Measurements from ENCODE around the gene RIPOR1. TPM values are rescaled to one million over a fixed set of nuclear protein-coding genes. Genes with fewer than 3 reads are reported as not detected.
"Not testable (repeated sequence)": the region's sequence is repeated elsewhere in the genome, so short reads cannot be mapped to it uniquely, and the experiment has no call there.

Gene RIPOR1
- polyA plus RNA-seq, 1 donor: 64.8 TPM

DNA sequence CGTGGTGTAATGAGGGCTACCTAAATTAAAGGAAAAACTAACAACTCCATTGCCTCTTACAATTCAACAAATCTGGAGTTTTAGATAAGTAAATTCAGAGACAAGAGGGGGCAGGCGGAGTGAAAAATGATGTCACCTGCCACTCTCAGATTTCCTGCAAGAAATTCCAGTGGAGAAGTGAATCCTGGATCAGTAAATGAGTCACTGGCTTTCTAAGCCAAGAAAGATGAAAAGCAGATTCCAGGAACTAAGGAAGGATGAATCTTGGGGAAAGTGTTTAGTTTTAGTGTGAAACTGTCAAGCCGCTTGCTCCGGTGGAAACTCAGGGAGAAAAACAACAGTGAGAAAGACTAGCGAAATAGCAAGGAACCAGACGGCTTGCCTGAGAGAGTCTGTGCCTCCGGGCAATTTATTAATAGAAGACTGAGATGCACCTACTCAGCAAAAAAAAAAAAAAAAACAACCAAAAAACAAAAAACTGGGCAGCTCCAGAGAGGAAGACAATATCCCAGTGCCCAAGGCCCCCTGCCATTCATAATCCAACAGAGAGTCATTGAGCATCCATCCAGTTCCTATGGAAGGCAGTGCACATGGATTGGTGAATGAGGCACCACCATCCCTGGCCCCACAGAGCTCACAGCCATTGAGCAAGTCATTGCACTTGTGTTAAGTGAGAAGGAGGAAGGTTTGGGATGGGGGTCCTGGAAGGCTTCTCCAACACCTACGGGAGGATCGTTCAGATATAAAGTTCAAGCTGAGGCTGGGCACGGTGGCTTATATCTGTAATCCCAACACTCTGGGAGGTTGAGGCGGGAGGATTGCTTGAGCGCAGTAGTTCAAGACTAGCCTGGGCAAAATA lies 12.1 kb upstream of the RIPOR1 start:
- DNase-seq: no peak

DNA sequence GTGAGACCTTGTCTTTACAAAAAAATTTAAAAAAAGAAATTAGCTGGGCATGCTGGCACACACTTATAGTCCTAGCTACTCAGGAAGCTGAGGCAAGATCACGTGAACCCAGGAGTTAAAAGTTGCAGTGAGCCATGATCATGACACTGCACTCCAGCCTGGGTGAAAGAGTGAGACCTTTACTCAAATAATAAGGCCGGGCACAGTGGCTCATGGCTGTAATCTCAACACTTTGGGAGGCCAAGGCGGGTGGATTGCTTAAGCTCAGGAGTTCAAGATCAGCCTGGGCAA lies 11.5 kb upstream of the RIPOR1 start:
- DNase-seq: no peak

DNA sequence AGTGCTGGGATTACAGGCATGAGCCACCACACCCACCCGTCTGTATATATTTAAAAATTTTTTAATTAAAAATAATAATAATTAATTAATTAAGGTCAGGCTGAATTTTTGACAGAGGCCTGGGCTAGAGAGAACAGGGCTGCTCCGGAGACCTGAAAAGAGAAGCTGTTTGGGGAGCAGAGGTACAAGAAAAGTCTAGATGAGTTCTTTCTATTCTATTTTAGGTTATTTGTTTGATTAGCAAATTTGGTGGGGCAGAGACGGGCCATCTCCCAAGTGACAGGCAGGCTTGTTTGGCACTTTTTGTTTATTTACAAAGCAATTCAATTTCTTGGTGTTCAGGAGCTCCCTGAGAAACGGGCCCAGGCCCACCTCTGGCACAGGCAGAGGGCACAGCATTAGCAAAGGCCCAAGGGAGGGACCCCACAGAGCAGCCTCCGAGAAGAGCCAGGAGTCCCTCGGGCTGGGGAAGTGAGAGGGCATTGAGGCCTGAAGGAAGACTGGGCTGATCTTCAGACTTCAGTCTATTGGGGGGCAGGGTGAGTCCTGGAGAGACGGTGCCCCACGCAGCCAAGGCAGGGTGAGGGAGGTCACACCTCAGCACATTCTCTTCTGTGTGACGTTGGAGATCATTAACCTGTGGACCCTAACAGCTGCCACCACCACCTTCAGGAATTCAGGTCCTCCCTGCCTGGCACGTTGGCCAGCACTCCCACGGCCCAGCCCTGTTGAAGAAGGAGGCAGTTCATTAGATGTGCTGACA lies 10.8 kb upstream of the RIPOR1 start:
- no peak for DNase-seq

DNA sequence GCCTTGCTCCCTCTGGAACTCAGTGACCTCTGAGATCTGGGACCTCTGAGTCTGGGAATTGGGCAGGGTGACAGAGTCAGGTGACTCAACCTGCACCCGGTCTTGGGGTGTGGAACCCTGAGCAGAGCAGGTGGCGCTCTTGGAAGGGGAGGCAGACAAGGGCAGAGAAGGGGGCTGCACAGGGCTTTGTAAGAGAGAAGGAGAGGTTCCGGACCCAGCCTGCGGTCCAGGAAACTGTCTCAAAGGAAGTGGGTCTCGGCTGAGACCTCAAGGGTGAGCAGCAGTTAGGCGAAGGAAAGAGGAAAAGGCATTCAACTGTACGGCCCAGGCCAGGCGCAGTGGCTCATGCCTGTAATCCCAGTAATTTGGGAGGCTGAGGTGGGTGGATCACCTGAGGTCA lies 10.0 kb upstream of the RIPOR1 start:
- no peak for DNase-seq

DNA sequence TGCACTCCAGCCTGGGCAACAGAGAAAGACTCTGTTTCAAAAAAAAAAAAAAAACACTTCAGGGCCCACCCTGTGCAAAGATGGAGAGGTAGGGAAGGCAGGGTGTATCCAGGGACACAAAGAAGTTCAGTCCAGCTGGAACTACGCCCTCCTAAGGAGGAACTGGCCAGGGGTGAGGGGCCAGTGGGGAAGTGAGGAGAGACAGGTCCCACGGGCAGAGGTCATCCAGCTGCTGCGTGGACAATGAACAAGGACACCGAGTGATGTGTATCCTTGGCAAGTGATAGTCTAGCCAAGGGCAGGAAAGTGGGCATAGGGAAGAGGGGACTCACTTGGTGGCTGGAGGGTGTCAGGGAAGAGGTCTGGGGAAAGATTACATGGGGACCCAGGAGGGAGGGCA lies 9.4 kb upstream of the RIPOR1 start:
- no peak for DNase-seq

DNA sequence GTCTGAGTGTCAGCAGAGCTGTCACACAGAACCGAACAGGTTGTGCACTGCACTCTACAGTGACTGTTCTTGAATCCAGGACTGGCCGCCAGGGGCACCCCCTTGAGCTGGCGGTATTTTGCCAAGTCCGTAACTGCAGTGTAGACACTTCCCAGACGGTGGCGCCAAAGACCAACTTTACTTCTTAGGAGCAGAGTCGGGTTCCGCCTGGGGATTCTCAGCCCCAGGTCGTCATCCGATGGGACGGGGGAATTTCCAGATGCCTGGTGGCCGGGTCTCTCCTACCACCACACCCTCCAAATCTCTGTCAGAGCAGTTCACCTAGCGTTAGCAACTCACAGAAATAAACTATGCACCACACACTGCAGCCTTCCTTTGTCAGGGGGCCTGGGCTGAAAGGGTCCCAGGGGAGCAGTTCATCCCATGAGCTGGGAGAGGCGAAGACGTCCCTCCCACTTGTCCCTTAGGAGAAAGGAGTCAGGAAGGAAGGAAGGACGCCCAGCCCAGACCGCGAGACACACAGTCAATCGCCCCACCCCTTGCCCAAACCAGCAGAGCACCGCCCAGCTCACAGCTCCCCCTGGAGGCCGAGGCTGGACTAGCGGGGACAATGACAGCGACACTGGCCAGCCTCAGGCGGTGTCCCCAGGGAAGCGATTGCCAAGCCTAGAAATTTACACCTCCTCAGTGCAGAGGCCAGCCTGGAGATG lies 7.4 kb upstream of the RIPOR1 start:
- DNase-seq: peak; percentile 93

DNA sequence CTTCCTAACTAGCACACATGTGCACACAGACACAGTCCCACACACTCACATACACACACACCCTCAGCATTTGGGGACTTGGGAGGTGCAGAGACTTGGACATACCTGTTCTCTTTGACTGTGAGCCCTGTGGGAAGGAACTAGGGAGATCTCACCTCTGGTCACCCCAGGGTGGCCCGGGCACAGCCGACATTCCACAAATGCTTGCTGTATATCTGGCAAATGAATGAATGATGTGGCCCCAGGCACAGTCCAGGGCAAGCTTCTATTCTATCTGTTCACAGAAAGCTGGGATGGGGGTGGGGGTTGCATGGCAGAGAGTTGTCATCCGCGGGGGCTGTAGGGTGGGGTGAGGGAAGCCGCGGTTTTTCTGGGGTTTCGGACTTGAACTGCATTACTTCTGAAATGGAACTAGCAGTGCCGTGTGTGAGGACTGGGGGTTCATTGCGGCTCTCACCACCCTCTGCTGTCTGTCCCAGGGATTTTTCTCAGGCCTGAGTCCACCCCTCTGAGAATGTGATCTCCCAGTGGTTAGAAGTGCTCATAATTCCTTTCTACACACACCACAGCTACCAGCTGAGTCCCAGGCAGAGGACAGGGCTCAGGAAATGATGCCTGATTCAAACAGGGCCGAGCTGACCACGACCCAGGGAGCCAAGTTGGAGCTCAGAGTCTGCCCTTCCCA lies 3.3 kb upstream of the RIPOR1 start:
- no peak for DNase-seq

DNA sequence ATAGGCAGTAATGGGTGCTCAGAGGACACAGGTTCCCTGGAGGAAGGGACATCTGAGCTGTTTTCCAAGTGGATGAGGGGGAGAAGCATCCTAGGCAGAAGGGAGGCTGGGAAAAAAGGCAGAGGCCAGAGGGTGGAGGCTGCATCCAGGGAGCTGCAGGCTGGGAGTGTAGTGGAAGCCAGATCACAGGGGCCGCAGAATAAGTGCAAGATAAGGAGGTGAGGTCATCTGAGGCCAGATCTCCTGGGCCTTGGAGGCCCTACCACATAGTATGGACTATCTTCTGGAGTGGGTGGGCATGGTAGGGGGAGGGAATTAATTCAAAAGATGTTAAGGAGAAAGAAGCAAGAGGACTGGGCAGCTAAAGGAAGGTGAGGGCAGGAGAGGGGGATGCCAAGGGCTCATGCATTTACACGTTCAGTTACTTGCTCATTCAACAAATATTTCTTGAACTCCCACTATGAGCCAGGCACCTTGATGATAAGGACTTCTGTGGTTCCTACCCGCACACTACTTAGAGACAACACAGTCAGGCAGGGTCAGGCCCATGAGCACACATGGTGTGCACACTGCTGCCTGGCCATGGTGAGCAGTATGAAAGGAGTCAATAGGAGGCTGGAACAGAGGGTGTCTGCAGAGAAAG lies 2.4 kb upstream of the RIPOR1 start:
- no peak for DNase-seq

DNA sequence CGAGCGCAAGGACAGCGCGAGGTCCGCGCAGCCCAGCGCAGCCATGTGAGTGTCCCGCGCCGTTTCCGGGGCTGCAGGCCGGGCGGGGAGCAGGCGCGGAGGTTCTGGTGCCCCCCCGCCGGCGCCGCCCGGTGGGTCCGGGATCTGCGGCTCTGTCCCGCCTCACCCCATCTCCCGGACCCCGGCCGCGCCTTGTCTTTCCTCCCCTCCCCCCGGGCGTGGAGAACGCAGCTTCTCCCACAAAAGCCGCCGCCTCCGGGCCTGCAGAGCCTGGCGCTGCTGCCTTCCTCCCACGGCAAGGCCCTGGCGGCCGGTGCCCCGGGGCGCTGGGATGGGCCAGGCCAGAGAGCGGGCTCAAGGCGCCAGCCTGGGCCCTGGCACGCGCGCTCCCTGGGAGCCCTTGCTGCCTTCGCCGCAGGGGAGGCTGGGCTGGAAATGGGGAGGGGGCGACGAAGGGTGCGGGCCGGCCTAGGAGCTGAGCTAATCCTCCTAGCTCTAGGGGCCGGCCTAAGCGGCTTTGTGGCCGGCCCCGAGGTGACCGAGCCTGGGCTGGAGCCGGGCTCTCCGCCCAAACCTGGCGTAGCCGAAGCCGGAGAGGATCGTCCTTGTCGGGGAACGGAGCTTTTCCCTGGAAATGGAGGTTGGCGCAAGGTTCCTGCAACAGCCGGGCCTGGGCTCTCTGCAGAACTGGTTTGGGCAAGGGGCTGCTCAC lies 397 bp downstream of the RIPOR1 start:
- DNase-seq: no peak

DNA sequence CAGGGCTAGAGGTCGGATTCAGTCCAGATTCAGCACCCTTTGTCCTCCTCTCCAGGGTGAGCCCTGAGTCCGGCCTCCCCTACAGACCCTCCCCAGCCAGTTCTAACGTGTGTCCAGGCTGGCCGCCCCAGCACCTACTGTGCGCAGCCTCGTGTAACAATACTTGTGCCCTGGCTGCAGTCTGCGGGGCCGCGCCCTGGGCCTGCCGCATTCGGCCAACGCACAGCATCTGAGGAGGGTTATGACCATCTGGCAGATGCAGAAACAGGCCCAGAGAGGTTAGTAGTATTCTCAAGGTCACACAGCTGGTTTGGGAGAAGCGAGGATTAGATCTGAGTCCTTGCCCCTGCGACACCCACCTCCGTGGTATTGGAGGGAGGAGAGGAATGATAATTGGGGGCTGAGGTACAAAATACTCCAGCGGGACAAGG lies 968 bp downstream of the RIPOR1 start:
- no peak for DNase-seq

- DNase-seq: peak; percentile 67
Observed at GRCh38 chr16:67530013-67530939, 1.6 kb downstream of the RIPOR1 start.

- DNase-seq: no peak
Observed at GRCh38 chr16:67531247-67531646, 2.6 kb downstream of the RIPOR1 start.

GRCh38 chr16:67533024-67533560 lies 4.5 kb downstream of the RIPOR1 start:
- no peak for DNase-seq

DNA sequence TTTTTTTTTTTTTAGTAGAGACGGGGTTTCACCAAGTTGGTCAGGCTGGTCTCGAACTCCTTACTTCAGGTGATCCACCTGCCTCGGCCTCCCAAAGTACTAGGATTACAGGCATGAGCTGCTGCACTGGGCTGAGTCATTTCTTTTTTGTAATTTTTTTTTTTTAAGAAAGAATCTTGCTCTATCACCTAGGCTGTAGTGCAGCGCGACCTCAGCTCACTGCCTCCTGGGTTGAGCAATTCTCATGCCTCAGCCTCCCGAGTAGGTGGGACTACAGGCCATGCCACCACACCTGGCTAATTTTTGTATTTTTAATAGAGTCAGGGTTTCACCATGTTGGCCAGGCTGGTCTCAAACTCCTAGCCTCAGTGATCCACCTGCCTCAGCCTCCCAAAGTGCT lies 5.4 kb downstream of the RIPOR1 start:
- DNase-seq: not testable (repeated sequence)

DNA sequence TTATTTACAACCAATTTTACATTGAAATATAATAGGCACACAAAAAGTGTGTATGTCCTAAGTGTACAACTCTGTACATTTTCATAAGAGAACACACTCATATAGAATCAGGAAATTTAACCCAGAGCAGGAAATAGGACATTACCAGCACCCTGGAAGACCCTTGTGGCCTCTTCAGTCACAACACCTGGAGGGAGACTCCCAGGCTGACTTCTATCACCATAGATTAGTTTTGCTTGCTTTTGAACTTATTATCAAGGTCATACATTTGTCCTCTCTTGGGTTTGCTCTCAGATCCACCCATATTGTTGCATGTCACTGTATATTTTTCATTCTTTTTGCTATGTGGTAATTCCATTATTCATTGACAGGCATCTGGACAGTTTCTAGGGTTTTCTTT lies 5.8 kb downstream of the RIPOR1 start:
- no peak for DNase-seq

DNA sequence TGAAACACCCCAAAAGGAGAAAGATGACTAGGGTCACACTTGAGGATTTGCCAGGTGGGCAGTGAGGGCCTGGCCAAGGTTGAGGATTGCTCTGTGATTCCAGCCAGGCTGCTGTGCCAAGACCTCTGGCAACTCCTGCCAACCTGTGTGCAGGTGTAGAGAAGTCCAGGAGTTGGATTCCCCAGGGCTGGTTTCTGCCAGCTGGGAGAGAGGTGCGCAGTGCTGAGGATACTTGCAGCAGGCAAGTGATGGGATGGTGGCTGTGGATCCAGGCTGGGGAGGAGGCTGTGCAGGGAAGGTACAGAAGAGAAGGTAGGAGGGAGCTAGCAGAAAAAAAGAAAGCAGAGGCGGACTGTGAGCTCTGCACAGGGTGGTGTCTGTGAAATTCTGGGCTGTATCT lies 6.6 kb downstream of the RIPOR1 start:
- DNase-seq: no peak

DNA sequence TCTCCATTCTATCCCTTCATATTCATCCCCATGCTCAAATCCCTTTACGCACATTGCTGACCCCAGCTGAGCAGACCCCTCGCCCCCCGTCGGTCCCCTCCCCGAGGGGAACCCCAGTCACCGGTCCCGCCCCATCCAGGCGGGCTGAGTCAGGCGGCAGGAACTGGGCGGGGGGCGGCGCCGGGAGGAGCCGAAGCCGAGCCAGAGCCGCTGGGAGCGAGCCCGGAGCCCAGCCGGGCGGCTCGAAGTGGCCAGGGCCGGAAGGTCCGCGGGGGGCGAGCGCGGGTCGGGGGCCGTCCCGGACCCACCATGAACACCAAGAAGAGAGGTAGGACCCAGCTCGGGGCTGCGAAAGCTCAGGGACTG lies 8.6 kb downstream of the RIPOR1 start:
- peak; percentile 75 for DNase-seq

DNA sequence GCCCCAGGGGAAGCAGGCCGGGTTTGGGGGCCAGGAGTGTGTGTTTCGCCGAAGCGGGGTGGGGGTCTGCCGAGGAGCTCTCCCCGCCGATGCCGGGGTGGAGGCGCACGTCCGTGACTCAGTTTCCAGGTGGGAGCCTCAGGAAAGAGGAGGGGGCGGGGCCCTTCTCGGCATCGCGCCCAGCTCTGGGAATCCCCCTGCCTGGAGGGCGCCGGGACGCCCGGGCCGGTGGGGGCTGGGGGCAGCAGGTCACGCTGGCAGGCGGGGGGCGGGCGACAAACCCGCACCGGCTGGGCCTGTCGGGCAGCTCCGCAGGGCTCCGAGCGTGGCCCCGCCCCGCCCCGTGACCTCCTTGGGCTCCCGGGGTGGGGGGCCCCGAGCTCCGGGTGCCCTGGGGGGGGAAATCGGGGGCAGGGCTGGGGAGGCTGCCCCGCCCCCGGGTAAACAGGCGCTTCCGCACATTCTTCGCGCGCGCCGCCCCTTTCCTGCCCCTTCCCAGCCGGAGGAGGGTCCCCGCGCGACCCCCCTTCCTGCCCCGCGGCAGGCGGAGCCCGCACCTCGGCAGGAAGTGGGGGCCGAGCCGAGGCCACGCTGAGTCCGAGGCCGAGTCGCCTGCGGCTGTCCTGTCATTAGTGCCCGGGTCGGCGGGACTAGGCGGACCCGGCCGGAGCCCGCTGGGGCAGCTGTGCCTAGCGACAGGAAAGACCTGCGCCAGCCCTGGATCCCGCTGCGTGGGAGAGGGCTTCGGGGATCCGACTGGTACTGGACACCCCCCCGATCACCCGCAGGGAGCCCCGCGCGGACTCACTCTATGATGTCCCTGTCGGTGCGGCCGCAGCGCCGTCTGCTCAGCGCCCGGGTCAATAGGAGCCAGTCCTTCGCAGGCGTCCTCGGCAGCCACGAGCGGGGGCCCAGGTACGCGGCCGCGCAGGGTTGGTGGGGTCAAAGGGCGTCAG lies 9.3 kb downstream of the RIPOR1 start:
- peak; percentile 70 for DNase-seq

DNA sequence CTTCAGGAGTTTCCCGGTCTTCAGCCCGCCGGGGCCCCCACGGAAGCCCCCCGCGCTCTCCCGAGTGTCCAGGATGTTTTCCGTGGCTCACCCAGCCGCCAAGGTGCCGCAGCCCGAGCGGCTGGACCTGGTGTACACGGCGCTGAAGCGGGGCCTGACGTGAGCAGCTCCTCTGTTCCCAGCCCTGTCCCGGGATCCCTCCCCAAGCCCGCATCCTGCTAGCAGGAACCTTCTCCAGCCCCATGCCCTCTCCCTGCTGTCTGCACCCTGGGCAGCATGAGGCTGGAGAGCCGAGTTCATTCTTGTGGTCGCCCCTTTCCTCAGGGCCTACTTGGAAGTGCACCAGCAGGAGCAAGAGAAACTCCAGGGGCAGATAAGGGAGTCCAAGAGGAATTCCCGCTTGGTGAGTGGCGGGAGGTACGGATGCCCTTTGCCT lies 10.1 kb downstream of the RIPOR1 start:
- no peak for DNase-seq

Data from hindlimb muscle (tissue), 1 donor.